ENCODE data around the gene SBNO2. TPM values are rescaled to one million over a fixed set of nuclear protein-coding genes. Genes with fewer than 3 reads are reported as not detected.

SBNO2 gene
- total RNA-seq, 2 donors from 2014 or later, result 55.4 to 182 TPM

GRCh38 chr19:1169921-1170885 is 3.9 kb downstream of the SBNO2 start:
- Histone ChIP-seq H3K4me3 (no peak overlapping the region), H3K27me3 (replicated peaks; ENCODE audit: insufficient read depth) (no peaks in the 10 kb centered on the region), H3K27ac (no peak overlapping the region), H3K4me1 (ENCODE audit: control insufficient read depth in 1 of 2, low read depth in 2 of 2) (peaks cover 12 to 27% of the 10 kb centered on the region in 2 donors), H3K36me3 (peaks cover 6% of the 10 kb centered on the region), H3K9me3 (no peaks in the 10 kb centered on the region)
- ATAC-seq (ENCODE audit: insufficient number of reproducible peaks, low FRiP score, low read depth), result no peak
- no peak for TF ChIP-seq CTCF (IDR thresholded peaks at IDR 0.05)
- no peak for DNase-seq (ENCODE audit: low spot score)

DNA sequence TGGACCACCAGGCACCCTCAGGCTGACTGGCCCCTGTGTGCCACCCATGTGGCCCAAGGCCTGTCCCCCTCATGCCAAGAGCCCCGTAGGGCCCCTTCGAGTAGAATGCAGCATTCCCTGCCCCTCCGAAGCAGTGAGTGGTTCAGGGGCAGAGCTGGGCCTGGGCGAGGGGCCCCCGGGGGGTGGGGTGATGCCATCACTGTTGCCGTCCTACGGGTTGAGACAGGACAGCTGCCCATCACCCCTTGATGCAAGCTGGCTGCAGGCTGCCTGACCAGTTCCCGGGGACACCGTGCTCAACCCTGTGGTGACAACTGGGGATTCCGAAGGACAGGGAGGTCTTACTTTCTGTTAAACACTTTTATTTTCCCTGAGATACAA is 4.7 kb downstream of the SBNO2 start:
- H3K36me3 ChIP-seq, result peaks cover 6% of the 10 kb centered on the region
- no peaks in the 10 kb centered on the region for H3K9me3 ChIP-seq
- ATAC-seq (ENCODE audit: insufficient number of reproducible peaks, low FRiP score, low read depth) (no peak), DNase-seq (ENCODE audit: low spot score) (no peak)
- no peak for TF ChIP-seq CTCF (IDR thresholded peaks at IDR 0.05)
- H3K27me3 ChIP-seq (replicated peaks; ENCODE audit: insufficient read depth), result no peaks in the 10 kb centered on the region
- peaks cover 12 to 21% of the 10 kb centered on the region in 2 donors for H3K4me1 ChIP-seq (ENCODE audit: control insufficient read depth in 1 of 2, low read depth in 2 of 2)
- H3K4me3 ChIP-seq, result no peak overlapping the region
- H3K27ac ChIP-seq, result no peak overlapping the region

DNA sequence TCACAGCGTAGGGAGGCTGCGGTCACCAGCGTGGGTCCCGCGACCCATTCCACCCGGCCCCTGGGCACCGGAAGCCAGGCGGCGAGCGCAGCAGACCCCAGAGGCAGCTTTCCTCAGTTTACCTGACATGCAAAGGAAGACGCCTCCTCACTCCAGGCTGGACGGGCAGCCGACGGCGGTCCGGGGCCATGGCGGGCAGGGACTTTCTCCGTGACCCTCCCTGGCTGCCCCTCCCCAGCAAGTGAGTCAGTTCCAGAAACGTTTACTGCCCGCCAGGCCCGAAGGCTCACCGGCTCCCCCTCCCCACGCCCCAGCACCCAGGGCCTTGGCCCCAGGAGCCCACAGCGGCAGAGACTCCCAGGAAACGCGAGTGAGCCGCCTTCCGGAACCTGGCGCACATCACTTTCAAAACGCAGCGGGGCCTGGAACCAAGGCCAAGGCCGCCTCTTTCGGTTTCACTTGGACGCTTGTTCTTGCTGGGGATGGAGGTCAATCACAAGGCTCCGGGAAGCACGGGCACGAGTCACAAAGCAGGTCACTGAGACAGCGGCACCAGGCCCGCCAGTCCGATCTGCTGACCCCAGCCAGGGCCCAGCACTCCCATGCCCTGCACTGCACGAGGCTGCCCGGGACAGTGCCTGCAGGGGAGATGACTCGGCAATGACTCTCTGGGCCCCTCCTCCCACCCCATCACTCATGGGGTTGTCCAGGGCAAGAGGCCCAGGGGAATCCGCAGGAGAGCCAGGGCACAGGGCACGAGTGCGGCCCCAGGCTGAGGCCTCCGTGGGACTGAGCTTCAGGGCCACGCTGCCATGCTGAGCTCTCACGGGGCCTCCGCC is 5.3 kb downstream of the SBNO2 start:
- no peaks in the 10 kb centered on the region for H3K27me3 ChIP-seq (replicated peaks; ENCODE audit: insufficient read depth)
- H3K27ac ChIP-seq, result no peak overlapping the region
- H3K36me3 ChIP-seq, result peaks cover 6% of the 10 kb centered on the region
- H3K9me3 ChIP-seq, result no peaks in the 10 kb centered on the region
- H3K4me3 ChIP-seq, result no peak overlapping the region
- no peak for TF ChIP-seq CTCF (IDR thresholded peaks at IDR 0.05)
- peaks cover 12 to 19% of the 10 kb centered on the region in 2 donors for H3K4me1 ChIP-seq (ENCODE audit: control insufficient read depth in 1 of 2, low read depth in 2 of 2)
- ATAC-seq (ENCODE audit: insufficient number of reproducible peaks, low FRiP score, low read depth) (no peak), DNase-seq (ENCODE audit: low spot score) (no peak)

DNA sequence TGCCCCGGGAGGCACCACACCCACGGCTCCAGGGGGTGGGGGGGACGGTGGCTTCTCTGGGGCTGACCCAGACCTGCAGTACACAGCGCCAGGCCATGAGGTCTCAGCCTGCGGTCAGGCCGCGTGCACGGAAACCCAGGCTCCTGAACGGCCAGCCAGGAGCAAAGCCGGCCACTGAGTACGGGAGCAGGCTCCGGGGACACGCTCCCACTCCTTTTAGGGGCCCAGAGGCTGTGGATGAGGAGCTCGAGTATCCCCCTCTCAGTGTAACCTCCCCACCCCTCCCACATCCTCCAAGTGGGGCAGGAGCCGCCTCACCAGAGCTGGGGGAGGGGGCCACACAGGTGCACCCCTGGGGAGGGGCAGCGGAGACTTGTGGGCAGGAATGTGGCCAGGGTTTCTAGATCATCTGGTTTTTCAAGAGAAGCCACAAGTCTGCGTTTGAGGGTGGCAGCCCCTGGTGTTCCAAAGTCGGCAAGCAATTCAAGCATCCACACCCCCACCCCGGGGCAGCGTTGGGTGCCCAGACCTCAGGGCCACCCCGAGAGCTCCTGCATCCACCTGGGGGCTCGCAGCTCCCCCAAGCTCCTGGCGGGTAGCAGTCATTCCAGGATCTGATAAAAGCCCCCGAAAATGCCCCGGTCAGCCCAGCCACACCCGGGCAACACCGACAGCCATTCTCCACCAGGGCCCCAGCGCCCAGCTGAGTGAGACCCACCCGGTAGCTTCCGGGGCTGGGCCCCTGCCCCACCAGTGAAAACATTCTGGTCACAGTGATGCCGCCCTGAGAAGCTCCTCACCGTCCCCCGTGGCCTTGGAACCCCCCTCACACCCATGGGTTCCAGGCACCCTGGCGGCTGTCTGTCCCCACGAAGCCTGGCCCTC is 6.1 kb downstream of the SBNO2 start:
- H3K4me1 ChIP-seq (ENCODE audit: control insufficient read depth in 1 of 2, low read depth in 2 of 2), result peaks cover 12 to 19% of the 10 kb centered on the region in 2 donors
- no peaks in the 10 kb centered on the region for H3K27me3 ChIP-seq (replicated peaks; ENCODE audit: insufficient read depth)
- TF ChIP-seq CTCF (IDR thresholded peaks at IDR 0.05), result no peak
- no peaks in the 10 kb centered on the region for H3K9me3 ChIP-seq
- DNase-seq (ENCODE audit: low spot score) (no peak), ATAC-seq (ENCODE audit: insufficient number of reproducible peaks, low FRiP score, low read depth) (no peak)
- no peak overlapping the region for H3K4me3 ChIP-seq
- H3K27ac ChIP-seq, result no peak overlapping the region
- peaks cover 6% of the 10 kb centered on the region for H3K36me3 ChIP-seq
